ENCODE results near the gene GCSH.

- TF ChIP-seq CTCF (IDR thresholded peaks at IDR 0.05) = no peak
- TF ChIP-seq MYC (IDR thresholded peaks at IDR 0.05; ENCODE audit: borderline replicate concordance, low read length) = no peak
- TF ChIP-seq EHF (CRISPR knock-in tag; IDR thresholded peaks at IDR 0.05) = no peak
- no peak for TF ChIP-seq CEBPB (IDR thresholded peaks at IDR 0.05)
- no peak for TF ChIP-seq RFX5 (IDR thresholded peaks at IDR 0.05)
- no peak for TF ChIP-seq CBX2 (IDR thresholded peaks at IDR 0.05; ENCODE audit: borderline replicate concordance, low read depth)
- TF ChIP-seq POLR2A (IDR thresholded peaks at IDR 0.05; ENCODE audit: low read length) = no peak
- no peak for TF ChIP-seq USF2 (IDR thresholded peaks at IDR 0.05)
- no peak for TF ChIP-seq EHMT2 (IDR thresholded peaks at IDR 0.05; ENCODE audit: low read depth)
- no peak for TF ChIP-seq RAD21 (conservative IDR thresholded peaks at IDR 0.05 in 1 of 2, IDR thresholded peaks at IDR 0.05 in 1 of 2)
- no peak for TF ChIP-seq CBX8 (IDR thresholded peaks at IDR 0.05)
- TF ChIP-seq SMC3 (IDR thresholded peaks at IDR 0.05) = no peak
- no peak for TF ChIP-seq RNF2 (IDR thresholded peaks at IDR 0.05; ENCODE audit: borderline replicate concordance, low read depth)
Observed at GRCh38 chr16:81116285-81116684, 20.1 kb upstream of the GCSH start.
